Measurements from ENCODE around the gene CXCL5.
A peak's percentile ranks its signal among the peaks of the same experiment; 100 is the strongest.

The CXCL5 gene

DNA sequence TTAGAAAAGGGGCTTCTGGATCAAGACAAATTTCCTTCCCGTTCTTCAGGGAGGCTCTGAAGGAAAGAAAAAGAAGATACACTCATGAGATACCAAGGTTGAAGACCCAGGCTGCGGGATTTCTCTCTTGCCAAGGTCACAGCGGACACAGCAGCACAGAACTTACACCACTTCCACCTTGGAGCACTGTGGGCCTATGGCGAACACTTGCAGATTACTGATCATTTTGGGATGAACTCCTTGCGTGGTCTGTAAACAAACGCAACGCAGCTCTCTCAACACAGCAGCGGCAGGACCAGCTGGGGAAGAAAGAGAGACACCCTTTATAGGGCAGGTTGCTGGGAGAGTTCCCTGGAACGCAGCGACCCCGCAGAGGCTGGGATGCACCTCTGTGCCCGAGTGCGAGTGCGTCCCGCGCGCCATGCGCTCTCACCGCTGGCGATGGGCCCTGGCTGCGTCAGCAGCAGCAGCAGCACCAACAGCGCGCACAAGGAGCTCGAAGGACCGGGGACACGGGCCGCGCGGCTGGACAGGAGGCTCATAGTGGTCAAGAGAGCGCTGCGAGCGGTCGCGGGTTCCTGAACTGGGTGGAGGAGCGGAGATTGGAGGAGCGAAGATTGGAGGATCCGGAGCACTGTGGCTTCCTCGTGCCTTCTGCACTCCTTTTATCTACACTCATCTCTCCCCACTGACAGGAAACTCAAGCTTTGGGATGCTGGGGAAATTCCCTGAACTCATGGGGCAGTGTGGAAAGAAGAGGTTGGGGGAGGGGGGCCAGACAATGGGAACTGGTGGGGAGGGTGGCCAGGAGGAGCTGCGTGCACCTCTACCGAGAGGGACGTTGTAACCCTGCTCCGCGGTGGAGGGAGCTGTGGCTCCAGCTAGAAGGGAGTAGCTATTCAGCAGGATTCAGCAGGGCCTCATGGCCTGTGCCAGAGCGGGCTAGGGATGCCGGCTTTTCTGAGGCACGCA is at the start of gene CXCL5:
TSS of gene CXCL5 (minus strand) at position 638 of the 972 bp plus-strand sequence. CDS start at position 542, 96 bp downstream.
- no peak for DNase-seq (ENCODE audit: low read depth in 2 of 3, low spot score in 1 of 3)

- no peak for DNase-seq (ENCODE audit: low read depth in 2 of 3, low spot score in 1 of 3)
These were observed 48.7 kb upstream of the CXCL5 start for GRCh38 chr4:74047152-74047551.

DNA sequence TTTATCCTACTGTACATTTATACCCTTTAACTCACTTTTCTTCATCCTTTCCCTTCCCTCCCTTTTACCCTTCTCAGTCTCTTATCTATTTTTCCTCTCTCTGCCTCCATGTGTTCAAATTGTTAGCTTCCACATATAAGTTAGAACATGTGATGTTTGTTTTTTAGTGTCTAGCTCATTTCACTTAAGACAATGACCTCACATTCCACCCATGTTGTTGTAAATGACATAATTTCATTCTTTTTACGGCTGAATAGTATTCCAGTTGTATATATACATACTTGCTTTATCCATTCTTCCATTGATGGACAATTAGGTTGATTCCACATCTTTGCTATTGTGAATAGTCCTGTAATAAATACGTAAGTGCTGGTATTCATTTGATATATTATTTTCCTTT is 47.3 kb upstream of the CXCL5 start:
- DNase-seq (ENCODE audit: low read depth in 2 of 3, low spot score in 1 of 3): no peak

DNA sequence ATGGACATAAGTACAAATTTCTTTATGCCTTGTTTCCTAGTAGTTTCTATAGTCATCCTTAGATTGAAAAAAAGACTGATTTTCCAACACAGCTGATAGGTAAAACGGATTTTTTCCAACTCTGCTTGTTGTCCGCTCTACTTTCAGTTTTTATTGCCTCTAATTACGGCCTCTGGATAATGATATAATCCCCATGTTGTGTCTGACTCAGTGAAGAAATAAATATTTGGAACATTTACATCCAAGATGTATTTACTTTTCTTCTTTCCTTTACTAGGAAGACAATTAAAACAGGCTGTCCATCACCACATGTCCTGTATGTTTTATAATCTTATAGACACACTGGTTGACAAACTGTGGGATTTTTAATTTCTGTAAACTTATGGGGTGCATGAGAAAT is 46.8 kb upstream of the CXCL5 start:
- no peak for DNase-seq (ENCODE audit: low read depth in 2 of 3, low spot score in 1 of 3)

DNA sequence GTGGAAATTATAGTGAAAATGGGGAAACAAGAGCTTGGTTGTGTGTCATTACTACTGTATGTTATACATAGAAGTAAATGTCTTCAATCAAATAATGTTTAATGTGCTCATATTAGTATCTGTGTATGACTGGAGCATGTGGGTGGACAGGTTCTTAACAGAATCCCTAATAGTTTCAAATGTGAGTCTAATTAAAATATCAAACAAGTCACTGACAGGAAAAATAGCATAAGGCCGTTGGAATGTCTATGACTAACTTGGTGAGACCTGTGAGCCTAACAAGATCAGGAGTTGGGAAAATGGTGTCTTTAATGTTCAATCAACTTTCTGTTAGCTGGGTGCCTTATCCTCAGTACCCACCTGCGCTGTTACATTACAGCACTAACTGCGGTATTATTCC is 46.2 kb upstream of the CXCL5 start:
- no peak for DNase-seq (ENCODE audit: low read depth in 2 of 3, low spot score in 1 of 3)

DNA sequence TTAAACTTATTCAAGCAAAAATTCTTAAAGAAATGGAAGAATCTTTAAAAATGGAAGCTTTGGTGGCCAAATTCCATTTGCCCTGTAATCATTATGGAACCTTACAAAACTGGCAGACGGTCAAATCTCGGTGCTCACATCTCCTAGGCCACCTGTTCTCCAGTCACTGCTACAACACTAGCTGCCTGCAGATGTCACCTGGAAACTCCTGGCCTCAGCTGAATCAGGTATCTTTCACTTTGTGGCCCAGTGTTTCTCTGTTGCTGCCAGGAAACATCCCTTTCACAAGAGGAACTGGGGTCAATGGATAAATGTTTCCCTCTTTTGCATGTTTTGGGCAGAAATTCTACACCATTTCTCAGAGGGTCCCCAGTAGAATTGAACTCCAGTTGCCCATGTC is 44.2 kb upstream of the CXCL5 start:
- DNase-seq (ENCODE audit: low read depth in 2 of 3, low spot score in 1 of 3): no peak

GRCh38 chr4:74041418-74041817 is 42.9 kb upstream of the CXCL5 start:
- no peak for DNase-seq (ENCODE audit: low read depth in 2 of 3, low spot score in 1 of 3)

- no peak for DNase-seq (ENCODE audit: low read depth in 2 of 3, low spot score in 1 of 3)
These were observed 40.9 kb upstream of the CXCL5 start for GRCh38 chr4:74039315-74039763.

DNA sequence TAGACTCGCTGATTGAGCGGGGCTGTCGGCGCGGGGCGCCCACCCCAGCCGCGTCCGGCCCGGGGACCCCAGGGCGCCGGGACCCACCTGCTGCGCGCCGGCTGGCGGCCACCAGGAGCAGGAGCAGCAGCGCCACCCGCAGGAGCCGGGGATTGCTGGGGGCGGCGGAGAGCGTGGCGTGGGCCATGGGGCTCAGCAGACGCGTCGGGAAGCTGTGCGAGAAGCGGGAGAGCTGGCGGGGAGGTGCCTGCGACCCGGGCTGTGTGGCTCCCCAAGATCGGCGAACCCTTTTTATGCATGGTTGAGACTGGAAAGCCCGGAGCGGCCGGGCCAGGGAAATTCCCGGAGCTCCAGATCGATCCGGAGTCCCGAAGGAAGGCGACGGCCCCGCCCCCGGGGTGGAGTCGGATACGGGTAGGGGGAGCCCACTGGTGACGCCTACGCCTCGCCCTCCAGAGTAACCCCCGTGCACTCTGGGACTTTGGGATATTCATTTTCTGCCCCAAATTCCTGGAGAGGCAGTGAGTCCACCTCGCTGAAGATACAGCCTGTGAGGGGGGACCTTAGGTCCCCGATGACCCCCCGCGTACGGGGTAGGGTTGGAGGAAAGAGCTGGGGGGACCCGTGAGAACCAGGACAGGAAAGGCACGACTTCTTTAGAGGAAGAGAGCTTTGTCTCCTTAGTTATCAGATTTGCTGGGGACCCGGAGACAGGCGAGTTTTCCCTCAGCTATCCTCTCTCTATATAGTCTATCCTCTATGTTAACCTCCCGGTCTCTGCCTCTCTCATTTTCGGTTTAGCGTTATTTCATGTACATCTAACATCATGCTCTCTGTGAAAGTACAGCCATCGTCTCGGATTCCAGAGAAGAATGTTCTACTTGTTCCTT is 40.2 kb upstream of the CXCL5 start, which contains the start of gene CXCL3:
TSS of gene CXCL3 (minus strand) at position 265 of the 890 bp plus-strand sequence. CDS start at position 187, 78 bp downstream.
- peak in 1 of 3 donors; percentile 1 for DNase-seq (ENCODE audit: low read depth in 2 of 3, low spot score in 1 of 3)

DNA sequence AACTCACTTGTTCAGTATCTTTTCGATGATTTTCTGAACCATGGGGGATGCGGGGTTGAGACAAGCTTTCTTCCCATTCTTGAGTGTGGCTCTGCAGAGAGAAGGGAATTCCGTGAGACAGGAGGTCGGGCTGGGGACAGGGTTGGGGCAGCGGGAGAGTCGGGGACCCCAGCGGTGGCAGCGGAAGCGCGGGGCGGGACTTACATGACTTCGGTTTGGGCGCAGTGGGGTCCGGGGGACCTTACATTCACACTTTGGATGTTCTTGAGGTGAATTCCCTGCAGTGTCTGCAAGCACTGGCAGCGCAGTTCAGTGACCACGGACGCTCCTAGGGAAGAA is 39.6 kb upstream of the CXCL5 start:
- no peak for DNase-seq (ENCODE audit: low read depth in 2 of 3, low spot score in 1 of 3)

GRCh38 chr4:74037076-74037955 is 38.8 kb upstream of the CXCL5 start:
- DNase-seq (ENCODE audit: low read depth in 2 of 3, low spot score in 1 of 3): no peak

GRCh38 chr4:74033739-74034138 is 35.3 kb upstream of the CXCL5 start:
- no peak for DNase-seq (ENCODE audit: low read depth in 2 of 3, low spot score in 1 of 3)

DNA sequence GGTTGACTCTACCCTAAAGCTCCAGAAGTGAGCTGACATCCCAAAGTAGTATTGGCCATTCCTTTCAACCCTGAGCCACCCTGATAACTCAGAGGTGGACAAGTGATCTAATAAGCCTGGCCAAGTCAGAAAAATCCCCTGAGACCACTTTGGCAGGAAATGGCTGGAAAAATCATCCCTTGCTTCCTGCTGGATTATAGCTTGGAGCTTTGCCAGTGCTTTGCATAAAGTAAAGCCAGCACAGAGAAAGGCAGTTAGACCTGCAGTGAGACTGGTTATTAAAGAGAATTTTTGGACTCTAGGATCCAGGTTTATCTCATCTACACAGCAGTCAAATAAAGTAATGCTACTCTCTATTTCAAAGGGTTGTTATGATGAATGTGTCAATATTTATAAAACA is 33.6 kb upstream of the CXCL5 start:
- no peak for DNase-seq (ENCODE audit: low read depth in 2 of 3, low spot score in 1 of 3)

DNA sequence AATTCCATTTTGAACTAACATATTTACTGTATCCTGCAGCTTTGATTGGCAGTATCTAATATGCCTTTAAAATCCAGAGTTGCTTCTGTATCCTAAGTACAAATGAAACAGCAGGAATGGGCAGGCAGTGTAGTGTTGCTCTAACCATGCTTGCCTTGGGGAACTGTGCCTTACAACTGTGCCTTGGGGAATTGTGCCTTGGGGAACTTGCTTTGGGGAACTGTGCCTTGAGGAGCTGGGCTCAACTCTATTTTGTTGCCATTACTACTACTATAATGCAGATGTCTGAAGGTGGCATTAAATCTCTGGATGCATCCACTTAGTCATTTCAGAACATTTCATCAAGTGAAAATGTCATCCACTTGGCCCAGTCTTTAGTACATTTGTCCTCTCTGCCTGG is 33.1 kb upstream of the CXCL5 start:
- no peak for DNase-seq (ENCODE audit: low read depth in 2 of 3, low spot score in 1 of 3)

GRCh38 chr4:74030285-74030684 is 31.8 kb upstream of the CXCL5 start:
- no peak for DNase-seq (ENCODE audit: low read depth in 2 of 3, low spot score in 1 of 3)

- no peak for DNase-seq (ENCODE audit: low read depth in 2 of 3, low spot score in 1 of 3)
These were observed 30.0 kb upstream of the CXCL5 start for GRCh38 chr4:74028504-74028903.

- no peak for DNase-seq (ENCODE audit: low read depth in 2 of 3, low spot score in 1 of 3)
These were observed 25.2 kb upstream of the CXCL5 start for GRCh38 chr4:74023709-74024108.

- no peak for DNase-seq (ENCODE audit: low read depth in 2 of 3, low spot score in 1 of 3)
These were observed 23.1 kb upstream of the CXCL5 start for GRCh38 chr4:74021601-74022000.

GRCh38 chr4:74018771-74019170 is 20.3 kb upstream of the CXCL5 start:
- no peak for DNase-seq (ENCODE audit: low read depth in 2 of 3, low spot score in 1 of 3)

DNA sequence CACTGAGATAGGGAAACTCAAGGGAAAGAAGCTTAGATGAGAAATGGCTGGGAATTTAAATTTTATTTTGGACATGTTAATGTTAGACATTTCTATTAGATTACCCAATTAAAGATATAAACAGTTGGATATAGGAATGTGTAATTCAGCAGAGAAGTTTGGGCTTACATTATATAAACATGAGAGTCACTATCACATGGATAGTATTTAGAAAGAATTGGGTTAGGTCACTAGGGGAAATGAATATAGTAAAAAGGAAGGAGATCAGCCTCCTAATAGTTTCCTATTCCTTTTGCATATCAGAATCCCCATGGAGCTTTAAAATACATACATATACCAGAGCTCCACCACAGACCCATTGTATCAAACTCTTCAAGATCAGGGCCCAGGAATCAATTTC is 19.6 kb upstream of the CXCL5 start:
- no peak for DNase-seq (ENCODE audit: low read depth in 2 of 3, low spot score in 1 of 3)

- no peak for DNase-seq (ENCODE audit: low read depth in 2 of 3, low spot score in 1 of 3)
These were observed 17.6 kb upstream of the CXCL5 start for GRCh38 chr4:74016068-74016467.
